GM11168 (cell line): ENCODE results near the gene MAPT.

ENCODE experiments used
- in situ Hi-C: fragments of 300-500 bp; cut with MboI; formaldehyde crosslinking; loops from one replicate; pipeline ENCODE4 v1.12.0; 2022; ENCODE audit warnings: low sequenced_read_pairs; ENCODE audit not compliant: unreplicated experiment

MAPT gene

GRCh38 chr17:45982791-45983613 is 88.6 kb downstream of the MAPT start:
- in situ Hi-C loops: no loop called here

GRCh38 chr17:45983614-45984310 is 89.4 kb downstream of the MAPT start:
- in situ Hi-C loops: no loop called here

- in situ Hi-C loops: no loop called here
Measured at GRCh38 chr17:45984368-45984767, 90.0 kb downstream of the MAPT start.

- in situ Hi-C loops: no loop called here
Measured at GRCh38 chr17:45985447-45985846, 91.1 kb downstream of the MAPT start.

GRCh38 chr17:45986056-45986455 is 91.7 kb downstream of the MAPT start:
- in situ Hi-C loops: no loop called here

GRCh38 chr17:45987706-45988105 is 93.4 kb downstream of the MAPT start:
- in situ Hi-C loops: no loop called here

GRCh38 chr17:45989759-45990158 is 95.4 kb downstream of the MAPT start:
- in situ Hi-C loops: no loop called here

GRCh38 chr17:45990886-45991285 is 96.5 kb downstream of the MAPT start:
- in situ Hi-C loops: no loop called here

GRCh38 chr17:45991341-45991740 is 97.0 kb downstream of the MAPT start:
- in situ Hi-C loops: no loop called here

- in situ Hi-C loops: no loop called here
Measured at GRCh38 chr17:45992175-45992574, 97.8 kb downstream of the MAPT start.

- in situ Hi-C loops: no loop called here
Measured at GRCh38 chr17:45992904-45993303, 98.5 kb downstream of the MAPT start.

- in situ Hi-C loops: no loop called here
Measured at GRCh38 chr17:45993962-45994627, 99.7 kb downstream of the MAPT start.

- in situ Hi-C loops: no loop called here
Measured at GRCh38 chr17:45994987-45995386, 100.6 kb downstream of the MAPT start.

- in situ Hi-C loops: no loop called here
Measured at GRCh38 chr17:45995627-45996270, 101.4 kb downstream of the MAPT start.

GRCh38 chr17:45996282-45996937 is 102.1 kb downstream of the MAPT start:
- in situ Hi-C loops: no loop called here

- in situ Hi-C loops: no loop called here
Measured at GRCh38 chr17:45997166-45997565, 102.8 kb downstream of the MAPT start.

- in situ Hi-C loops: no loop called here
Measured at GRCh38 chr17:45997624-45998023, 103.3 kb downstream of the MAPT start.

- in situ Hi-C loops: no loop called here
Measured at GRCh38 chr17:45998987-45999899, 104.9 kb downstream of the MAPT start, which contains the start of gene STH. Gene STH, plus strand, starts transcription at chr17:45999250. Its CDS starts 30 bp downstream, at chr17:45999280.

- in situ Hi-C loops: loop anchor here (10.0 kb wide), 1 partner anchor 215 kb away; no protein-coding TSS in a partner anchor
Measured at GRCh38 chr17:45999900-46000290, 105.5 kb downstream of the MAPT start.
